CD14-positive monocyte (primary cell): ENCODE measurements around the gene ITGB8. TPM values are rescaled to one million over a fixed set of nuclear protein-coding genes. Genes with fewer than 3 reads are reported as not detected.

ENCODE experiments used
- DNase-seq, 3 donors: peaks; one replicate each; pipeline ENCODE4 v3.0.0-alpha.2; 2011 to 2022
- H2AFZ ChIP-seq: 2 replicates; pipeline ENCODE4 v1.6.0; 2012; ENCODE audit warnings: mild to moderate bottlenecking, low read depth, low read length, inconsistent platforms; ENCODE audit not compliant: insufficient read depth, poor library complexity, severe bottlenecking
- H3K27ac ChIP-seq, 2 donors: 1 replicate in 1 of 2; 2 replicates in 1 of 2; pipeline ENCODE4 v1.5.1; 2012 to 2013; ENCODE audit warnings: low read length in 2 of 2, control low read depth in 1 of 2, inconsistent platforms in 1 of 2, low read depth in 1 of 2, mild to moderate bottlenecking in 1 of 2
- H3K27me3 ChIP-seq, 2 donors: one replicate each; pipeline versions ENCODE4 v1.6.0 to v1.6.1; 2011 to 2013; ENCODE audit warnings: low read length in 2 of 2; ENCODE audit not compliant: control insufficient read depth in 2 of 2, insufficient read depth in 2 of 2
- H3K36me3 ChIP-seq, 2 donors: replicated peaks in 1 of 2; 1 replicate in 1 of 2; 2 replicates in 1 of 2; pipeline versions ENCODE4 v1.5.1 to v1.6.1; 2012 to 2013; ENCODE audit warnings: low read length in 2 of 2, control low read depth in 1 of 2, inconsistent platforms in 1 of 2, mild to moderate bottlenecking in 1 of 2; ENCODE audit not compliant: insufficient read depth in 2 of 2, control insufficient read depth in 1 of 2
- H3K4me1 ChIP-seq, 2 donors: 1 replicate in 1 of 2; 2 replicates in 1 of 2; pipeline versions ENCODE4 v1.5.1 to v1.6.1; 2012 to 2013; ENCODE audit warnings: low read length in 2 of 2, control low read depth in 1 of 2, inconsistent platforms in 1 of 2, mild to moderate bottlenecking in 1 of 2, moderate library complexity in 1 of 2; ENCODE audit not compliant: insufficient read depth in 2 of 2, control insufficient read depth in 1 of 2
- H3K4me2 ChIP-seq: replicated peaks from 2 replicates; pipeline ENCODE3; 2012; ENCODE audit warnings: low read length, moderate library complexity, mild to moderate bottlenecking; ENCODE audit not compliant: poor library complexity, severe bottlenecking; ENCODE audit errors: extremely low read depth
- H3K4me3 ChIP-seq, 3 experiments: fragments of 200-600 bp in 1 of 3; sonication (generic) in 1 of 3; replicated peaks in 1 of 3; 1 replicate in 2 of 3; 2 replicates in 1 of 3; pipeline ENCODE4 v1.5.1; 2011 to 2013; ENCODE audit warnings: low read length in 3 of 3, mild to moderate bottlenecking in 3 of 3, control low read depth in 2 of 3, low read depth in 2 of 3, inconsistent platforms in 1 of 3, moderate library complexity in 1 of 3
- H3K79me2 ChIP-seq: 2 replicates; pipeline ENCODE4 v1.6.0; 2012; ENCODE audit warnings: mild to moderate bottlenecking, control low read depth, inconsistent platforms, low read length, moderate library complexity; ENCODE audit not compliant: insufficient read depth
- H3K9ac ChIP-seq: 2 replicates; pipeline ENCODE4 v1.6.0; 2017; ENCODE audit warnings: low read length, mild to moderate bottlenecking; ENCODE audit not compliant: insufficient read depth, poor library complexity, severe bottlenecking
- H3K9me3 ChIP-seq, 2 donors: replicated peaks in 1 of 2; 1 replicate in 1 of 2; 2 replicates in 1 of 2; pipeline versions ENCODE4 v1.5.1 to v1.6.1; 2012 to 2013; ENCODE audit warnings: low read length in 2 of 2, control low read depth in 1 of 2; ENCODE audit not compliant: control insufficient read depth in 1 of 2, insufficient read depth in 1 of 2
- H4K20me1 ChIP-seq: 2 replicates; pipeline ENCODE4 v1.6.0; 2012; ENCODE audit warnings: mild to moderate bottlenecking, low read length, control low read depth, moderate library complexity; ENCODE audit not compliant: insufficient read depth
- H3K27ac Mint-ChIP-seq, 7 donors: one replicate each; pipeline ENCODE4 v1.8.0; 2020; ENCODE audit warnings: mild to moderate bottlenecking in 7 of 7, mixed read lengths in 7 of 7, moderate library complexity in 6 of 7, inconsistent platforms in 2 of 7
- H3K27me3 Mint-ChIP-seq, 3 donors: one replicate each; pipeline ENCODE4 v1.8.0; 2021 to 2022; ENCODE audit warnings: low read depth in 3 of 3, mild to moderate bottlenecking in 3 of 3, mixed read lengths in 3 of 3, moderate library complexity in 3 of 3, inconsistent platforms in 1 of 3
- H3K36me3 Mint-ChIP-seq, 2 donors: one replicate each; pipeline ENCODE4 v1.8.0; 2020; ENCODE audit warnings: mixed read lengths in 2 of 2, inconsistent platforms in 1 of 2, mild to moderate bottlenecking in 1 of 2
- H3K4me1 Mint-ChIP-seq: one replicate; pipeline ENCODE4 v1.8.0; 2020; ENCODE audit warnings: mild to moderate bottlenecking, mixed read lengths
- H3K4me3 Mint-ChIP-seq, 2 donors: one replicate each; pipeline ENCODE4 v1.8.0; 2020; ENCODE audit warnings: mild to moderate bottlenecking in 2 of 2, mixed read lengths in 2 of 2, moderate library complexity in 1 of 2
- H3K9me3 Mint-ChIP-seq, 7 donors: one replicate each; pipeline ENCODE4 v1.8.0; 2020 to 2022; ENCODE audit warnings: mixed read lengths in 7 of 7, mild to moderate bottlenecking in 6 of 7, moderate library complexity in 6 of 7, inconsistent platforms in 2 of 7
- WGBS: methylation state at CpG from one replicate; pipeline ENCODE4 v1.1.5; 2013; ENCODE audit warnings: missing lambda C conversion rate; ENCODE audit not compliant: insufficient coverage; 5-methylcytosine and 5-hydroxymethylcytosine counted together
- intact Hi-C, 2 donors: fragments of 100-400 bp; cut with micrococcal nuclease; formaldehyde crosslinking; loops; one replicate each; pipeline versions ENCODE4 v1.15.0 to v1.15.1; 2023
- polyA plus RNA-seq, 3 donors: library from polyadenylated mRNA; depleted of rRNA in 1 of 3; unstranded in 2 of 3; stranded (reverse) in 1 of 3; fragments of 300-500 nt in 2 of 3; fragments of >200 nt in 1 of 3; fragmentation: Illumina TruSeq in 2 of 3; gene quantifications; 1 replicate in 2 of 3; 2 replicates in 1 of 3; pipeline ENCODE4 v1.2.3, GENCODE V29; 2012 to 2021
- TF ChIP-seq, protein P1 (sequence below): fragments of 200-600 bp; IDR thresholded peaks from one replicate; pipeline ENCODE4 v1.8.0; 2022; ENCODE audit warnings: antibody characterized with exemption, mild to moderate bottlenecking

The ITGB8 gene
- polyA plus RNA-seq, 3 donors: 0.01 to 0.28 (median 0.19) TPM

DNA sequence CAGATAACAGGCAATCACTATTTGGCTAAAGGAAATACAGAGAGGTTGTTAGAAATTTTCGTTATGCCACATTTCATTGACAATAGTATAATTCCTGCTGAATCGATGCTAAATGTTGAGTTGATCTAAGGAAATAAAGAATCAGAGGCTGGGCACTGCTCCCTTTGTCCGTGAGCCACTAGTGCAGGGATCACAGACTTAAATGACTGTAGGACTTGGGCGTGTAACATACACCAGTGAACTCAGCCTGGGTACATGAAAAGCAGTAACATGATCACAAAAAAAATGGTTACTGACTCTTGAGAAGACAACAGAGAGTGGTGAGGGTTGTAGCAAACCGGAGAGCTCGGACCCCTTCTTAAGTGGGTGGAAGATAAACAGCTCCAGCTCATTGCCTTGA lies 11.8 kb upstream of the ITGB8 start:
- no peaks in the 10 kb centered on the region for H3K27me3 ChIP-seq
- Mint-ChIP-seq H3K4me1 (no peaks in the 10 kb centered on the region), H3K4me3 (no peak overlapping the region), H3K27ac (peak overlapping the region in 1 of 7 donors; percentile 33), H3K27me3 (peaks cover 0 to 2% (median 0%) of the 10 kb centered on the region in 3 donors), H3K9me3 (no peaks in the 10 kb centered on the region), H3K36me3 (no peaks in the 10 kb centered on the region)
- no peaks in the 10 kb centered on the region for H3K9me3 ChIP-seq
- intact Hi-C loops: no loop called here
- DNase-seq: no peak
- 100% methylated on average over 4 of the region's 6 CpGs for WGBS
- H3K9ac ChIP-seq: no peak overlapping the region
- H3K4me2 ChIP-seq: no peak overlapping the region
- H3K4me3 ChIP-seq: no peak overlapping the region
- no peaks in the 10 kb centered on the region for H3K36me3 ChIP-seq
- TF ChIP-seq, protein P1, sequence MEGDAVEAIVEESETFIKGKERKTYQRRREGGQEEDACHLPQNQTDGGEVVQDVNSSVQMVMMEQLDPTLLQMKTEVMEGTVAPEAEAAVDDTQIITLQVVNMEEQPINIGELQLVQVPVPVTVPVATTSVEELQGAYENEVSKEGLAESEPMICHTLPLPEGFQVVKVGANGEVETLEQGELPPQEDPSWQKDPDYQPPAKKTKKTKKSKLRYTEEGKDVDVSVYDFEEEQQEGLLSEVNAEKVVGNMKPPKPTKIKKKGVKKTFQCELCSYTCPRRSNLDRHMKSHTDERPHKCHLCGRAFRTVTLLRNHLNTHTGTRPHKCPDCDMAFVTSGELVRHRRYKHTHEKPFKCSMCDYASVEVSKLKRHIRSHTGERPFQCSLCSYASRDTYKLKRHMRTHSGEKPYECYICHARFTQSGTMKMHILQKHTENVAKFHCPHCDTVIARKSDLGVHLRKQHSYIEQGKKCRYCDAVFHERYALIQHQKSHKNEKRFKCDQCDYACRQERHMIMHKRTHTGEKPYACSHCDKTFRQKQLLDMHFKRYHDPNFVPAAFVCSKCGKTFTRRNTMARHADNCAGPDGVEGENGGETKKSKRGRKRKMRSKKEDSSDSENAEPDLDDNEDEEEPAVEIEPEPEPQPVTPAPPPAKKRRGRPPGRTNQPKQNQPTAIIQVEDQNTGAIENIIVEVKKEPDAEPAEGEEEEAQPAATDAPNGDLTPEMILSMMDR: no peak
- no peak overlapping the region for H2AFZ ChIP-seq
- no peaks in the 10 kb centered on the region for H3K4me1 ChIP-seq
- no peak overlapping the region for H3K27ac ChIP-seq
- no peaks in the 10 kb centered on the region for H4K20me1 ChIP-seq
- H3K79me2 ChIP-seq: no peaks in the 10 kb centered on the region

DNA sequence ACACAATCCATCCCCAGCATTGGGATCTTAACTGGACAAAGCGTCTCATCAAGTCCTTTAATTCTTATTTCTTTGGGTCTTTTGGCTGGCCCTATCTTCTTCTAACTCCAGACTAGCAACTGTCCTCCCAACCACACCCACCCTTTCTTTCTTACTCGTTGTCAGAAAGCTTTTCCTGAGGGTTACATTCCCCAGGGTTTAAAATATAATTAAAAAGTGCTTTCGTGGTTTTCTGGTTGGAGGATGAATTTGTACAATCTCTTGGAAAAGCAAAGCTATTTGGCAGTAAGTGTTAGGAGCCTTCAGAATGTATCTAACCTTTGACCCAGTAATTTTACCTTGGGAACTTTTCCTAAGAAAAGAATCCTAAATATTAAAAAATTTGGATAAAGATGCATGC lies 10.4 kb upstream of the ITGB8 start:
- Mint-ChIP-seq H3K27me3 (peaks cover 0 to 2% (median 0%) of the 10 kb centered on the region in 3 donors), H3K9me3 (no peaks in the 10 kb centered on the region), H3K4me1 (no peaks in the 10 kb centered on the region), H3K27ac (no peak overlapping the region), H3K36me3 (no peaks in the 10 kb centered on the region), H3K4me3 (no peak overlapping the region)
- H3K79me2 ChIP-seq: no peaks in the 10 kb centered on the region
- no peak for DNase-seq
- no peak overlapping the region for H2AFZ ChIP-seq
- intact Hi-C loops: no loop called here
- no peak overlapping the region for H3K27ac ChIP-seq
- H4K20me1 ChIP-seq: no peaks in the 10 kb centered on the region
- no peaks in the 10 kb centered on the region for H3K9me3 ChIP-seq
- no peaks in the 10 kb centered on the region for H3K4me1 ChIP-seq
- no peaks in the 10 kb centered on the region for H3K36me3 ChIP-seq
- TF ChIP-seq, protein P1: no peak
- no peak overlapping the region for H3K9ac ChIP-seq
- WGBS: 91% methylated on average over 1 of the region's 3 CpGs
- H3K4me3 ChIP-seq: no peak overlapping the region
- no peaks in the 10 kb centered on the region for H3K27me3 ChIP-seq
- no peak overlapping the region for H3K4me2 ChIP-seq
